Upper lobe of left lung (tissue), 4 donors: Measurements from ENCODE around the gene DACH1.

Experiments
- POLR2AphosphoS5 ChIP-seq, 2 donors: sonication (generic); formaldehyde crosslinking; IDR thresholded peaks; one replicate each; pipeline ENCODE4 v1.5.1; 2017; ENCODE audit warnings: antibody characterized with exemption in 2 of 2
- TF ChIP-seq, protein P1 (sequence below), 6 experiments: fragments of 450-650 bp in 4 of 6; fragments of 200-600 bp in 2 of 6; sonication (generic) in 2 of 6; IDR thresholded peaks; one replicate each; pipeline ENCODE4 v1.5.1; 2016 to 2019; ENCODE audit warnings: antibody characterized with exemption in 6 of 6

DNA sequence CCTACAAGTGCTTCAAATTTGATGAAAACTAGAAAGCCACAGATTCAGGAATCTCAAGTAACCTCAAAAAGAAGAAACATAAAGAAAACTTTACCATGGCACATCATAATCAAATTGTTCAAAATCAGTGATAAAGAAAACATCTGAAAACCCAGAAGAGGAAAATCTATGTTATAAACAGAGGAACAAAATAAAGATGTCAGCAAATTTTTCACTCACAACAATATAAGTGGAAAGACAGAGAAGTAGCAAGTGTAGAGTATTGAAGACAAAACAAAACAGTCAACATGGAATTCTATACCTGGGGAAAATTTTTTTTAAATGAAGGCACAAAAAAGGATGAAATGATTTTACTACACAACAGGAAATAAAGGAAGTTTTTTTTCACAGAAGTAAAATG is 470.9 kb downstream of the DACH1 start:
- TF ChIP-seq, protein P1, sequence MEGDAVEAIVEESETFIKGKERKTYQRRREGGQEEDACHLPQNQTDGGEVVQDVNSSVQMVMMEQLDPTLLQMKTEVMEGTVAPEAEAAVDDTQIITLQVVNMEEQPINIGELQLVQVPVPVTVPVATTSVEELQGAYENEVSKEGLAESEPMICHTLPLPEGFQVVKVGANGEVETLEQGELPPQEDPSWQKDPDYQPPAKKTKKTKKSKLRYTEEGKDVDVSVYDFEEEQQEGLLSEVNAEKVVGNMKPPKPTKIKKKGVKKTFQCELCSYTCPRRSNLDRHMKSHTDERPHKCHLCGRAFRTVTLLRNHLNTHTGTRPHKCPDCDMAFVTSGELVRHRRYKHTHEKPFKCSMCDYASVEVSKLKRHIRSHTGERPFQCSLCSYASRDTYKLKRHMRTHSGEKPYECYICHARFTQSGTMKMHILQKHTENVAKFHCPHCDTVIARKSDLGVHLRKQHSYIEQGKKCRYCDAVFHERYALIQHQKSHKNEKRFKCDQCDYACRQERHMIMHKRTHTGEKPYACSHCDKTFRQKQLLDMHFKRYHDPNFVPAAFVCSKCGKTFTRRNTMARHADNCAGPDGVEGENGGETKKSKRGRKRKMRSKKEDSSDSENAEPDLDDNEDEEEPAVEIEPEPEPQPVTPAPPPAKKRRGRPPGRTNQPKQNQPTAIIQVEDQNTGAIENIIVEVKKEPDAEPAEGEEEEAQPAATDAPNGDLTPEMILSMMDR (IDR thresholded peaks at IDR 0.05): no peak
- no peak for TF ChIP-seq POLR2AphosphoS5 (IDR thresholded peaks at IDR 0.05)
